Measurements from ENCODE around the gene LEFTY1.

The LEFTY1 gene

GRCh38 chr1:225883616-225884265 lies 5.2 kb downstream of the LEFTY1 start:
- TF ChIP-seq CTCF (conservative IDR thresholded peaks at IDR 0.05; ENCODE audit: low read length) (no peak), EZH2phosphoT487 (IDR thresholded peaks at IDR 0.05; ENCODE audit: borderline replicate concordance) (no peak)
- Histone ChIP-seq H3K4me2 (ENCODE audit: low read depth, low read length, poor library complexity, severe bottlenecking) (no peak overlapping the region), H4K20me1 (ENCODE audit: insufficient read depth, low read length, poor library complexity, severe bottlenecking) (peaks cover 14% of the 10 kb centered on the region), H2AFZ (ENCODE audit: low read length) (no peak overlapping the region), H3K4me1 (ENCODE audit: insufficient read depth, low read length, poor library complexity, severe bottlenecking) (peaks cover 32% of the 10 kb centered on the region), H3K9me3 (ENCODE audit: insufficient read depth, low read depth, low read length) (no peaks in the 10 kb centered on the region), H3K9ac (ENCODE audit: low read depth, low read length, poor library complexity, severe bottlenecking) (no peak overlapping the region), H3K36me3 (ENCODE audit: insufficient read depth, low read length) (no peaks in the 10 kb centered on the region), H3F3A (ENCODE audit: low read depth) (no peaks in the 10 kb centered on the region; the same call in 1 of the 2 replicates), H3K9me2 (replicated peaks; ENCODE audit: low read depth, low read length) (no peaks in the 10 kb centered on the region), H3K4me3 (ENCODE audit: low read length, poor library complexity, severe bottlenecking) (no peak overlapping the region), H3K79me2 (ENCODE audit: insufficient read depth, low read length) (peaks cover 34% of the 10 kb centered on the region), H3K27me3 (ENCODE audit: insufficient read depth, low read length, poor library complexity, severe bottlenecking) (no peaks in the 10 kb centered on the region)

DNA sequence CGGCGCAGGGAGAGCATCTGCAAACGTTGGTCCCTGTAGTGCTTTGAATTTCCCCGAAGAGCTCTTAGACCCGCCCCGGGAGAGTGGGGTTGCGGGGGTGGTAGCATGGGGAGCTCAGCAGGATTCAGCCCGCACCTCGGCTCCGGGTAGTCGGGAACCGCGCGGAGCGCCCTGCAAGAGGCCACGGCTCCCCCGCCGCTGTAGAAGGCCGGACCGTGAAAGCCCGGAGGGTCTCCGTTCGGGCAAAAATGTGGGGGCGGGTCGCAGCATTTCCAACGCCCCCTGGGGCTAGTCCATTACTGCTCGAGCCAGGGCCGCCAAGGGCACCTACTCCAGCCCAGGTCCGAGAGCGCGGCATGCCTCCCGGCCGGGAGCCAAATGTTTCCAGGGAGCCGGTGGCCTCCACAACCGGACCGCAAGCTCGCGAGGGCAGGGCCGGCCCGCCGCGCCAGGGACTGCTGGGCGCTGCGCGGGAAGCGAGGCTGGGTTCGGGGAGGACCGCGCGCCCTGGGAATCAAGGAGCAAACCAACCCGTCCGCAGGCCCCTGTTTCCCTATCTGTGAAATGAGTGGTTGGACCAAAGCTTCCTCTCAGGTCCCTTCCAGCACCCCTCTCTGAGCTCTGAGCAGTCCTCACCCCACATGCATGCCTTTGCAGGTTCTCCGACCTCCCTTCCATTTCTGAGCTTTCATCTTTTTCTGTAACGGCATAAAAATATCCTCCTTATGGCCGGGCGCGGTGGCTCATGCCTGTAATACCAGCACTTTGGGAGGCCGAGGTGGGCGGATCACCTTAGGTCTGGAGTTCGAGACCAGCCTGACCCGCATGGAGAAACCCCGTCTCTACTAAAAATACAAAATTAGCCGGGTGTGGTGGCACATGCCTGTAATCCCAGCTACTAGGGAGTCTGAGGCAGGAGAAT lies 6.0 kb downstream of the LEFTY1 start:
- H3K79me2 ChIP-seq (ENCODE audit: insufficient read depth, low read length) = peaks cover 42% of the 10 kb centered on the region
- peaks cover 14% of the 10 kb centered on the region for H4K20me1 ChIP-seq (ENCODE audit: insufficient read depth, low read length, poor library complexity, severe bottlenecking)
- TF ChIP-seq CTCF (conservative IDR thresholded peaks at IDR 0.05; ENCODE audit: low read length) (no peak), EZH2phosphoT487 (IDR thresholded peaks at IDR 0.05; ENCODE audit: borderline replicate concordance) (no peak)
- no peaks in the 10 kb centered on the region for H3K27me3 ChIP-seq (ENCODE audit: insufficient read depth, low read length, poor library complexity, severe bottlenecking)
- H3K4me2 ChIP-seq (ENCODE audit: low read depth, low read length, poor library complexity, severe bottlenecking) = peak overlapping the region; percentile 92
- peak overlapping the region; percentile 93 for H2AFZ ChIP-seq (ENCODE audit: low read length)
- no peaks in the 10 kb centered on the region for H3K9me2 ChIP-seq (replicated peaks; ENCODE audit: low read depth, low read length)
- peaks cover 40% of the 10 kb centered on the region for H3K4me1 ChIP-seq (ENCODE audit: insufficient read depth, low read length, poor library complexity, severe bottlenecking)
- H3K4me3 ChIP-seq (ENCODE audit: low read length, poor library complexity, severe bottlenecking) = peak overlapping the region; percentile 96
- H3K9ac ChIP-seq (ENCODE audit: low read depth, low read length, poor library complexity, severe bottlenecking) = peak overlapping the region; percentile 93
- no peaks in the 10 kb centered on the region; the same call in 1 of the 2 replicates for H3F3A ChIP-seq (ENCODE audit: low read depth)
- H3K36me3 ChIP-seq (ENCODE audit: insufficient read depth, low read length) = no peaks in the 10 kb centered on the region
- H3K9me3 ChIP-seq (ENCODE audit: insufficient read depth, low read depth, low read length) = no peaks in the 10 kb centered on the region

DNA sequence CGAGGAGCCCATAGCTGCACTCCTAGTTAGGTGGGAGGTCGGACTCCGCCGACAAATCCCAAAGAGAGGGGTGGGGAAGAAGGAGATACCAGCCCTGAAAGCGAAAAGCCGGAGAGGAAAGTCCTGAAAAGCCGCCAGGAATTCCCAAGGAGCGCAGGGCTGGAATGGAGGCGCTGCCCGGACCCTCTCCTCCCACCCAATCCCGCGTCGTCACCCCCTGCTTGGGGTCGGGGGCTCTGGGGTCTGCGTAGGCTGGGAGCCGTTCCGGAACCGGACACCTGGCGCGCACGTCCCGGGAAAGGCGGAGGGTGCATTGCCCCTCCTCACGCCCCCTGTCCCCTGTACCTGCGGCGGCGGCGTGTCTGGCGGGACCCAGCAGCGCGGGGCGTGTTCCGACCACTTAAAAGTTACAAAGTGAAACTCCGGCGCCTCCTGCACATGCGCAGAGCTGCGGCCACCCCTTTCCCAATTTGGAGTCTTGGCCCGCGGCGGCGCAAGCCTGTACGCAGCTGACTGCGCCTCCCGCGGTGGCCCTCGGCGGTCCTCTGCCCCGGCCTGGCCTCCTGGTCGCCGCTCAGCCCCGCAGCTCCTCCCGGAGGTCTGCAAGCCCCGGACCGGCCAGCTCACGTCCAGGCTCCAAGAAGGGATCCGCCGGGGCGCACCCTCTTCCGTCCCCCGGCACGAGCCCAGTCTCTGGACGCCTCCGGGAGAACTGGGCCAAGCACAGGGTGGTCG lies 6.8 kb downstream of the LEFTY1 start, which contains the start of gene TMEM63A:
Gene TMEM63A (minus strand): TSS at position 422 of the 735 bp plus-strand sequence. CDS start 4,800 bp downstream, outside the sequence.
- peak within 1 kb of the TSS; percentile 92 for H3K4me2 ChIP-seq (ENCODE audit: low read depth, low read length, poor library complexity, severe bottlenecking)
- H4K20me1 ChIP-seq (ENCODE audit: insufficient read depth, low read length, poor library complexity, severe bottlenecking) = peaks cover 14% of the 10 kb centered on the region
- H3K36me3 ChIP-seq (ENCODE audit: insufficient read depth, low read length) = no peaks in the 10 kb centered on the region
- no peaks in the 10 kb centered on the region; the same call in 1 of the 2 replicates for H3F3A ChIP-seq (ENCODE audit: low read depth)
- H3K27me3 ChIP-seq (ENCODE audit: insufficient read depth, low read length, poor library complexity, severe bottlenecking) = no peaks in the 10 kb centered on the region
- no peaks in the 10 kb centered on the region for H3K9me2 ChIP-seq (replicated peaks; ENCODE audit: low read depth, low read length)
- H3K4me3 ChIP-seq (ENCODE audit: low read length, poor library complexity, severe bottlenecking) = peak within 1 kb of the TSS; percentile 96
- H3K79me2 ChIP-seq (ENCODE audit: insufficient read depth, low read length) = peaks cover 48% of the 10 kb centered on the region
- TF ChIP-seq EZH2phosphoT487 (IDR thresholded peaks at IDR 0.05; ENCODE audit: borderline replicate concordance) (no peak), CTCF (conservative IDR thresholded peaks at IDR 0.05; ENCODE audit: low read length) (peak; percentile 46)
- H3K9me3 ChIP-seq (ENCODE audit: insufficient read depth, low read depth, low read length) = no peaks in the 10 kb centered on the region
- H2AFZ ChIP-seq (ENCODE audit: low read length) = peak within 1 kb of the TSS; percentile 93
- H3K4me1 ChIP-seq (ENCODE audit: insufficient read depth, low read length, poor library complexity, severe bottlenecking) = peaks cover 43% of the 10 kb centered on the region
- H3K9ac ChIP-seq (ENCODE audit: low read depth, low read length, poor library complexity, severe bottlenecking) = peak within 1 kb of the TSS; percentile 93

Measured in Loucy (cell line).